ENCODE results near the gene AKR1B1.

The AKR1B1 gene

DNA sequence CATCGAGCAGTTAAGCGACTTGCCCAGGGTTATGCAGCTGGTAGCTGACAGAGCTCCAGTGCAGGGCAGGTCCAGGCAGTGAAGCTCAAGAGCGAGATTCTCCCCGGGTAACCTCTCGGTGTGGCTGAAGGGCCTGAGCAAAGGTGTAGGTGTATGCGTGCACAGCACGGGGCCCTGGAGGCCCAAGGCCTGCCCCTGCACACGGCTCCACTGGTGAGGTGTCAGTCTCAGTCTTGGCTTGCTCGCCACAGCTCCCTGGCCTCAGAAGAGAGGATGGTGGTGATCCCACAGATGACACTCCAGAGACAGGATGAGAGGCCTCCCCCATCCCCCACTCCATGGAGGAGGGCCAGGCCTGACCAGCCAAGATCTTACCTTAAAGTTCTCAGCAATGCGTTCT, 12.0 kb downstream of the AKR1B1 start:
- no peak for DNase-seq (ENCODE audit: extremely low read depth, low read depth)
- TF ChIP-seq, protein P1, sequence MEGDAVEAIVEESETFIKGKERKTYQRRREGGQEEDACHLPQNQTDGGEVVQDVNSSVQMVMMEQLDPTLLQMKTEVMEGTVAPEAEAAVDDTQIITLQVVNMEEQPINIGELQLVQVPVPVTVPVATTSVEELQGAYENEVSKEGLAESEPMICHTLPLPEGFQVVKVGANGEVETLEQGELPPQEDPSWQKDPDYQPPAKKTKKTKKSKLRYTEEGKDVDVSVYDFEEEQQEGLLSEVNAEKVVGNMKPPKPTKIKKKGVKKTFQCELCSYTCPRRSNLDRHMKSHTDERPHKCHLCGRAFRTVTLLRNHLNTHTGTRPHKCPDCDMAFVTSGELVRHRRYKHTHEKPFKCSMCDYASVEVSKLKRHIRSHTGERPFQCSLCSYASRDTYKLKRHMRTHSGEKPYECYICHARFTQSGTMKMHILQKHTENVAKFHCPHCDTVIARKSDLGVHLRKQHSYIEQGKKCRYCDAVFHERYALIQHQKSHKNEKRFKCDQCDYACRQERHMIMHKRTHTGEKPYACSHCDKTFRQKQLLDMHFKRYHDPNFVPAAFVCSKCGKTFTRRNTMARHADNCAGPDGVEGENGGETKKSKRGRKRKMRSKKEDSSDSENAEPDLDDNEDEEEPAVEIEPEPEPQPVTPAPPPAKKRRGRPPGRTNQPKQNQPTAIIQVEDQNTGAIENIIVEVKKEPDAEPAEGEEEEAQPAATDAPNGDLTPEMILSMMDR (IDR thresholded peaks at IDR 0.05; ENCODE audit: low read depth, low read length), result no peak

DNA sequence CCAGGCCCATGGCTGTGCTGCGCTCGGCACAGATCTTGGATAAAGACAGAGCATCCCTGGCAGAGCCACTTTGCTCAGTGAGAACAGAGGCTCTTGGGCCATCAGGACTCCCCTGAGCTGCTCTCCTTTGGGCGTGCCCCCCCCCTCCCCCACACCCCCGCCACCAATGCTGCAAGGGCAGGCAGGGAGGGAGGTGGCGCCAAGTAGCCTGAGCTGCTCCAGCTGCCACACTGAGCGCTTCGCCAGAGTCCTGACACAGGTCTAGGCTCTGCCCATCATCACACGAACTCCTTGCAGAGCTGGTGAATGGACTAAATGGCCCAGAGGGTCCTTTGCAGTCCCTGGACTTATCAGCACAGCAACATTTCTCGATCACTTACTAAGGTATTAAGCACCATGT, 12.5 kb downstream of the AKR1B1 start:
- DNase-seq (ENCODE audit: extremely low read depth, low read depth), result no peak
- TF ChIP-seq, protein P1 (IDR thresholded peaks at IDR 0.05; ENCODE audit: low read depth, low read length), result no peak

DNA sequence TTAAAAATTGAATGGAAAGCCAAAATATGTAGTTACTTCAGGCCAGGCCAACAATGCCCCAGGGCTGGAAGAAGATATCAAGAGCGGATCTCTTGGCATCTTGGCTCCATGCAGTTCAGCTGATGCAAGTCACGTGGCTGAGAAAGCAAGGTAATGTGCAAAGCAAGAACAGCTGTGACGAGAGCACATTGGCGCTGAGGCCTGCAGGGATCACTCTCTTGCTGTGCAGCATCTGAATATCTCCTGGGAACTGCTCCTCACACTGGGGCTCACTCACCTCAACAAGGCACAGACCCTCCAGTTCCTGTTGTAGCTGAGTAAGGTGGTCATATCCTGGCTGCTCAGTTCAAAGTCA, 14.0 kb downstream of the AKR1B1 start:
- DNase-seq (ENCODE audit: extremely low read depth, low read depth), result no peak
- TF ChIP-seq, protein P1 (IDR thresholded peaks at IDR 0.05; ENCODE audit: low read depth, low read length), result no peak

DNA sequence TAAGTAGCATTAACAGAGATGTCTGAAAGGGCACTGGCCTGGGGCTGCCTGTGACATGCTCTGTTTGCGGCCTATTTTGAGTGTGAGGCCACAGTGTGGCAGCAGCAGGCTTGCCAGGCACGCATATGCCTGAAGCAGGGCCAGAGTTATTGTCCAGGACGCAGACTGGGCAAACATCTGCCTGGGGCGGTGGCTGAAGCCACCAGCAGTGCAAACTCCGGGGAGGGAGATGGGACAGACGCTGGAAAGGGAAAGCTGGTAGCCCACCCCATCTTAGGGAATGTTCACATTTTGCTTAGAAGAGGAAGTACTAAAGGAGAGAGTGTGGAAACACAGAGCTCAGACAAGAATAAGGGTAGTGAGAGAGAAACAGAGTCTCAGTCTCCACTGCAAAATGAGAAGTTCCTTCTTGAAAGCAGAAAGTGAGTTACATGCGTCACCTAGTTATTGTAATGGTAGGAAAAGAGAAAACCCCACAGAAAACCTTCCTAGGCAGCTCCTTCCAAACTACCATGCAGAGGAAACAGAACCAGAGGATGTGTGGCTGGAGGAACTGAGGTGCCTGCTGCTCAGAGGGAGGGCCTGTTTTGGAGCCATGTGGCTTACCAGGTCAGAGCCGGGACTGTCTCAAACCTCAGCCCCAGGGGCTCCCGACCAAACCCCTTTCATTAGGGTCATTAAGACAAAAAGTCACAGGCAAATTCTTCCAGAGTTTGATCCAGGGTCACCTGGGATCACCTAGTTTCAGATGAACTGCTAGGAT, 14.5 kb downstream of the AKR1B1 start:
- TF ChIP-seq, protein P1 (IDR thresholded peaks at IDR 0.05; ENCODE audit: low read depth, low read length), result no peak
- no peak for DNase-seq (ENCODE audit: extremely low read depth, low read depth)

DNA sequence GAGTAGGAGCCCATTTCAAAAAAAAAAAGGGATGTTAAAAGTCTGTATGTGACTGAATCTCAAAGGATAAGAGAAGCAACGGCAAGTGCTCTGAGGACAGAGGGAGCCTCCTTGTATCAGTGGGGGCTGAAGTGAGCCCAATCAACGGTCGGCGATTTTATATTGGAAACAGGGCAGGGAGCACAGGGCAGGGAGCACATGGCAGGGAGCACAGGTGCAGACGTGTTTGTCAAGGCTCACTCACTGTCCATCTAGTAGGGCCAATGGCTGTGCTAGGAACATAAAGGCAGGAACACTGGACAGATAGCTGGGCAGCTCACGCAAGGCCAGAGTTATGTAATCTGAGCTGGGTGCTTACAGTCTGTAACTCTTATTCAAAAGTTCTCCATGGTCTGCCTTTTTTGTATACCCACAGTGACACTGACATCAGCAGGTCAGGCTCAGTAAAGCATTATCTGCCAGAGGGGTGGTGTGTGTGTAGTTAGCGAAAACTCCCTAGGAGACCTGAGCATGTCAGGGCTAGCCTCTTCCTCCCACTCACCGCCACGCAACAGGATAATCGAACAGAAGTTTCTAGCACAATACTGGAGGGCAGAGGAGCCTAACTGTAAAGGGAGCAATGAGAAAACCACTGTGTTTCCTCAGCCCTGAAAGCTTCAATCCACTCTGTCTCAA, 15.4 kb downstream of the AKR1B1 start:
- no peak for DNase-seq (ENCODE audit: extremely low read depth, low read depth)
- TF ChIP-seq, protein P1 (IDR thresholded peaks at IDR 0.05; ENCODE audit: low read depth, low read length), result no peak

DNA sequence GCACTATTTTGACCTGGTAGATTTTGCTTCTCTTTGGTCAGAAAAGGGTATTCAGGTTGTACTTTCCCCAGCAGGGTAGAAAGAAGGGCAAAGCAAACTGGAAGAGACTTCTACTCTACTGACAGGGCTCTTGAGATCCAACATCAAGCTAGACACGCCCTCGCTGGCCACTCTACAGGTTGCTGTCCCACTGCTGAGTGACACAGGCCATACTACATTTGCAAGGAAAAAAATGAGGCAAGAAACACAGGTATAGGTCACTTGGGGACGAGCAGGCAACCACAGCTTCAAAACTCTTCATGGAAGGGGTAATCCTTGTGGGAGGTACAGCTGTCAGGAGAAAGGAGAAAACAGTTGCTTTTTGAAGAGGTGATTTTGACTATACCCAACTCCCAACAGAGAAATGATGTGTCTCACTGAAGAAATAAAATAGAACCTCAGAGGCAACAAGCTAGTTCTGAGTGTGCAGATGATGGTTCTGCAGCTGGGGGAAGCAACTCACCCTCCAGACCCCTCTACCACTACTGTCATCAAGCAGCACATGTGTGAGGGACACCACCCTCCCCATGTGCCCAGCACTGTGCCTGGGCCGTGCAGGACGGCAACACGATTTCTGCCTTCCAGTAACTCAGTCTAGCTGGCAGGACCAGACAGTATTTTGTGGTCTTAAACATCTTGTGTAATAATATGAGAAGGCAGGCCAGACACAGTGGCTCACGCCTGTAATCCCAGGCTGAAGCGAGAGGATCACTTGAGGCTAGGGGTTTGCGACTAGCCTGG, 16.3 kb downstream of the AKR1B1 start:
- DNase-seq (ENCODE audit: extremely low read depth, low read depth), result no peak
- TF ChIP-seq, protein P1 (IDR thresholded peaks at IDR 0.05; ENCODE audit: low read depth, low read length), result no peak

DNA sequence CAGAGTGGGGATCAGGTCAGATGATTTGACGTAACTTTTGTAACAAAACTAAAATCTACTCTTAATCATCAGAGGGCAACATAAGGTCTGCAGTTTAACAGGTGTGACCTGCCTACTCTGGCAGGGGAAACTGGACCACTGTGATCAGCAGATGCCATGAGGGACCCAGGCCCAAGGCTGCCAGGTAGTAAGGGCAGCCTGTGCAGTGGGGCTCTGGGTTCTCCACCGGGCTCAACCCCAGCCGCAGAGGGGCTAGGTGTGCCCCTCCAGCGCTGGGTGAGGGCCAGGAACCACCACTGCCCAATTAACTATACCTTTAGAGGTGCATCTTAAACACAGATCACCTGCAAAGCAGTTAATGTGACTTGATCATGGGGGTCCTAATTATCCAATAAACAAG, 17.6 kb downstream of the AKR1B1 start:
- TF ChIP-seq, protein P1 (IDR thresholded peaks at IDR 0.05; ENCODE audit: low read depth, low read length), result no peak
- no peak for DNase-seq (ENCODE audit: extremely low read depth, low read depth)

Measured in AG09319 (cell line).